DMS114 treated with DMSO at 0.1 percent for 48 hours (cell line): ENCODE results near the gene CLEC4M.
"Not testable (repeated sequence)": the region's sequence is repeated elsewhere in the genome, so short reads cannot be mapped to it uniquely, and the experiment has no call there.

Source experiments
- DNase-seq: peaks from one replicate; lab custom pipeline; 2025; ENCODE audit not compliant: unreplicated experiment; lab: John Stamatoyannopoulos, UW

Gene CLEC4M

DNA sequence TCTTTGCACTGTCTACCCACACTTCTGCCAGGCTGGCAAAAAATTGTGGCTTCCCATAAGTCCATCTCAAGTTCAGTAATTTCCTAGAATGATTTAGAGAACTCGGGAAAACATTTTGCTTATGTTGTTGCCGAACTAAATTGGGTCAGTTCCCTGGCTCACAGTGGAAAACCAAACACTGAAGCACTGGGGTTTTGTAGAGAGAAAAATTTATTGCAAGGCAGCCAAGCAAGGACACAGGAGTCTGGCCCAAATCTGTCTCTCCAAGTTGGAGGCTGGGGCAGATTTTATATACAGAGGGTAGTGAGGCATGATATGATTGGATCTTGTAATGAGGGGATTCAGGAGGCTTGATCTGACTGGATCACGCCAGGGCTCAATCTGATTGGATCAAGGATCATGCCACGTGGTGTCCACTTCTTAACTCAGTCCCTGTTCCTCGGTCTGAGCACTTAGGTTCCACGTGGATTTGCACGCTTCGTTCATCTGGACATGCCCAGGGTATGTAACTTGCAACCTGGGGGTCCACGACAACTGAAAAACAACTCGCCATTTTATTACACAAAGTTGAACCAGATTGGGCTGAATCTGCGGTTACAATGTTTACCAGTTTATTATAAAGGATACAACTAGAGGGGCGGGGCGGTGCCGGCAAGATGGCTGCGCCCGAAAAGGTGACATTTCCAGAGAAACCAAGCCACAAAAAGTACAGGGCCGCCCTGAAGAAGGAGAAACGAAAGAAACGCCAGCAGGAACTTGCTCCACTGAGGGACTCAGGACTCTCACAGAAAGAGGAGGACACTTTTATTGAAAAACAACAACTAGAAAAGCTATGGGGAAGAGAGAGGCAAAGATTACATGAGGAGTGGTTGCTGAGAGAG, 23.0 kb upstream of the CLEC4M start:
- no peak for DNase-seq

DNA sequence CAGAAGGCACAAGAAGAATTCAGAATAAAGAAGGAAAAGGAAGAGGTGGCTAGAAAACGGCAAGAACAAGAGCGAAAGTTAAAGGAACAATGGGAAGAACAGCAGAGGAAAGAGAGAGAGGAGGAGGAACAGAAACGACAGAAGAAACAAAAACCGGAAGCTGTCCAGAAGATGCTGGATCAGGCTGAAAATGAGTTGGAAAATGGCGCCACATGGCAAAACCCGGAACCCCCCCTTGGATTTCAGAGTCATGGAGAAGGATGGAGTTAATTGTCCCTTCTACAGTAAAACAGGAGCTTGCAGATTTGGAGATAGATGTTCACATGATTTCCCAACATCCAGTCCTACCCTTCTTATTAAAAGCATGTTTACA, 22.4 kb upstream of the CLEC4M start:
- DNase-seq: no peak

DNA sequence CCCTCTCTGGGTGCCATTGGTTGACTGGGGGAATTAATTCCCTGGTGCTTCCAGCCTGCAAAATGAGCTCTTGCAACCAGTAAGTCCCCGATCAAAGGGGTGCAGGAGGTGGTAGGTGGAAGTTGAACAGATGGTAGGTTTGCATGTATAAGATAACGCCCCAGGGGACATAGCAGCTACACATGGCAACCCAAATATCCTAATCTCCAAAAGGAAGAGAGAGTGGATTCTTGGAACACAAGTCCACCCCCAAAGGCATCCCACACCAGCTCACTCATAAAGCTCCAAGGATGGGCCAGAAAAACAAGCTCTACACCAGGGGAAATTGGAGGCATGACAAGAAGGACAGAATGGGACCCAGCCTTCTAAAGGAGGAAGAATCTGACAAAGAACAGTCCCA, 20.5 kb upstream of the CLEC4M start:
- no peak for DNase-seq

DNA sequence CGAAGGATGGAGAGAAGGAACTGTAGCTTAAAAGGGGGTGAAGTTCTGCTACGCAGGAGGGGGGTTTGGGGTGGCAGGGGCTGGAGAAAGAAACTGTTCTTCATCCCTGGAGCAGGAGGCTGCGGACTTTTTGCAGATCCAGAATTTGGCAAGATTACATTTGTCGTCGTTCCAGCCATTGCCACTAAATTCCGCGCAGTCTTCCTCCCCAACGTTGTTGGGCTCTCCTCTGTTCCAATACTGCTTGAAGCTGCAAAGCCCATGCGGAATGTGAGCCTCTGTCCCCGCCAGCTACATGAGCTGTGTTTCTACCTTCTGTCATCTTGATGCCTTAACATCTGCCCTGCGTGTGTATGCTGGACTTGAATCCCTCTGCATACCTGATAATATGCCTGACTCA, 20.1 kb upstream of the CLEC4M start:
- DNase-seq: no peak

DNA sequence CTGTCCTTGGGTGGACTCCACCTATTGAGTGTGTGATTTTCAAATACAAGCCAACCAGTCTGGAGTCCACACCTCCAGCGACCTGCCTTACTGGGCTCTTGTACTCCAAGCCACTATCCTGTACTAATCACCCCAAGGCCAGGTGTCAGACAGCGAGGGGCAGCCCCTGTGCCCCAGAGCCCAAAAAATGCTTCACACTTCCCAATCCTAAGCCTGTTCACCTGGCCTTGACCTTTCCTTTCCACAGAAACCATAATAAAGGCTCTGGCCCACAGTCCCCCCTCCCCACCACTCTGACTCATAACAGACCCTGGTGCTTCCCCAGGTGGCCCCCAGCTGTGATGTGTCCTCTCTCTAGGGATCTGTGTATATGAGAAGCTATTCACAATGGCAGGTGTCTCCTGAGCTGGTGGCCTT, 19.6 kb upstream of the CLEC4M start:
- no peak for DNase-seq

DNA sequence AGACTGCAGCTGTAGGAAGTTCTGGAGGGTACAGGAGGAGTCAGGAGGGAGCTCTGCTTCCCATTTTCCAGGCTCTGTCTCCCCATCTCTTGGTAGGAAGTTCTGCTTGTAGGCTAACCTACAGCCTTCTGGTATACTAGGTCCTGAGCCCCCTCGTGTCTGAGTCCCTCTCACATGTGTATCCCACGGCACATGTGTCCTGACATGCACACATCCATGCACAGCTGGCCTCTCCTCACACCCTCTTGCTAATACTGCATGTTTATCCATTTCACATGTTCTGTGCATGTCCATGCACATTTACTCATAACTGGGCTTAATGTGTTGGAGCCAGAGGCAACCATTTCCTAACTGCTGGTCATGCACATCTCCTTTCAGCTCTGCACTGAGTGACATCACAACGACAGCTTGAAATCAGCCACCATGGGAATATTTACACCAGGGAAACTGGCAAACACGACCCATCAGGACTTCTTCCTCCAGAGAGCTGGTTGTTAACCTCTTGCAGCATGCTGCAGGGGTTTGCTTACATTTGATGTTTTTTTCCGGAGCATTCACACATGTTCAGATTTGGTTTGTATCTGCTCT, 18.8 kb upstream of the CLEC4M start:
- no peak for DNase-seq

DNA sequence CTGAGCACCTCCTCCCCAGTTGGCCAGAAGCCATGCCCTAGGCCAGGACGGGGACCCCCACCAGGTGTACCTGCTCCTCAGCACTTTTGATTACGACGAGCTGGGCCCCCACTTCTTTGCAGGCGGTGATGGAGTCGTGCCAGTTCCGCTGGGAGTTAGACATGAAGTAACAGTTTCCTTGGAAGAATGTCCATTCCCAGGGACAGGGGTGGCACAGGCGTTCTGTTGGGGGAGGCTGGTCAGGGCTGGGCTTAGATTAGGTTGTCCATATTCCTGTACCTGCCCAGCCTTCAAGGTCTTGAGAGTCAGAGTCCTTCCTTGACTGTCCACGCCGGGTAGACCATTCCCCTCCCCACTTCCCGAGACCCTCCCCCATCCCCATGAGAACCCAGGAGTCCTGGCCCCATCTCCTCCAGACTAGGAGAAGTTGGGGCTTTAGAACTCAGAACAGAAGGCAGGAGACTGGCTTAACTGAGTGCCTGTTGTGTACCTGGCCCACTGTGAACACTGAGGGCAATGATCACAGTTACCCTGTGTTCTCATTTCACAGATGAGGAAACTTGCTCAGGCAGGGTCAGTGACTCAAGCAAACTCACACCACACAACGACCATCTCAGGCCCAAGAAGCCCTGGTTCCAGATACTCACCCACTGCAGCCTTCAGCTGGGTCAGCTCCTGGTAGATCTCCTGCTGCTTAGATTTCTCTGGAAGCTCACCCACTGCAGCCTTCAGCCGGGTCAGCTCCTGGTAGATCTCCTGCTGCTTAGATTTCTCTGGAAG, 18.0 kb upstream of the CLEC4M start:
- no peak for DNase-seq

DNA sequence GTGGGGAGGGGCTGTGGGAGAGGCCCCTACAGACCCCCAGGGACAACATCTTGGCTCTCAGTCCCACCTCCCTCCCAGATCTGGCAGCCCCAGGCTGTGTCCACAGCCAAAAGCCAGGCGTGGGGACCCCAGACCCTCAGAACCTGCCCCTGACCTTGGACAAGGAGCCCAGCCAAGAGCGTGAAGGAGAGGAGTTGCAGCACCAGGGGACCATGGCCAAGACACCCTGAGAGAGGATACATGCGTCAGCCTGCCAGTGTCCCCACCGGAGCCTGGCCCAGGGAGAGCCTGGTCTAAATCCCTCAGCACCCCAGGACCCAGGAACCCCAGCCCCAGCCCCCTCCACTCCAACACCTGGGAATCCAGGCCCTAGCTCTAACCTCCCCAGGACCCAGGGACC, 16.7 kb upstream of the CLEC4M start:
- not testable (repeated sequence) for DNase-seq

DNA sequence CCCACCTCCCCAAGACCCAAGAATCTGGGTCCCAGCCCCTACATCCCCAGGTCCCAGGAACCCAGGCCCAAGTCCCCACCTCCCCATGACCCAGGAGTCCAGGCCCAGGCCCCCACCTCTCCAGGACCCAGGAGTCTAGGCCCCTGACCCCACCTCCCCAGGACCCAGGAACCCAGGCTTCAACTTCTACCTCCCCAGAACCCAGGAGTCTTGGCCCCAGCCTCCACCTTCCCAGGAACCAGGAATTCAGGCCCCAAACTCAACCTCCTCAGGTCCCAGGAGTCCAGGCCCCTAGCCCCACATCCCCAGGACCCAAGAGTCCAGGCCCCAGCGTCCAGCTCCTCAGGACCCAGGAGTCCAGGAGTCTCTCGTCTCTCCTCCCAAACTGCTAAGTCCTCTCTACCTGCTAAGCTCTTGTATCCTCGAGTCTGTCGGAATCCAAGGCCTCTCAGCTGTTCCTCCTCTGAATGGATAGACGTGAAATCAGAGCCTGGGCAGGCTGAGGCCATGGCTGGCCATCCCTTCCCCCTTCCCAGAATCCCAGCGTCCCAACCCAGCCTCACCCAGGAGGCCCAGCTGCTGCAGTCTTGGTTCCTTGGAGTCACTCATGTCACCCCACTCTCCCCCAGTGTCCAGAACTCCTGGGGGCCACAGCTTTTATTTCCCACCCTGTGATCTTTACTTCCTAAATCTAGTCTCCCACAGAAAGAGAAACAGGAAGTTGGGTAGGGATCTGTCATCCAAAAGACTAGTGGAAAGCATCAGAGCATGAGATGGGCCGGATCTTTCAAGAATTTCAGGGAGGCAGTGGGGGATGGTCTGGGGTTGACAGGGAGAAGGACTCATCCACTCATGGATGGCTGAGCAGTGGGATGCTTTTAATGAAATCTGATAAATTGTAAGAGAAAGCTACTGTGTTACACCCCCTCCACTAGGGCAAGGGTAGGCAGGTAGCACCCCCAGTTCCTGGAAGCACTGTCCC, 15.8 kb upstream of the CLEC4M start, which contains the start of gene CD209:
Gene CD209, minus strand, starts transcription at position 632 of the 982 bp plus-strand sequence. Its CDS starts 23 bp downstream, at position 609.
- no peak for DNase-seq

DNA sequence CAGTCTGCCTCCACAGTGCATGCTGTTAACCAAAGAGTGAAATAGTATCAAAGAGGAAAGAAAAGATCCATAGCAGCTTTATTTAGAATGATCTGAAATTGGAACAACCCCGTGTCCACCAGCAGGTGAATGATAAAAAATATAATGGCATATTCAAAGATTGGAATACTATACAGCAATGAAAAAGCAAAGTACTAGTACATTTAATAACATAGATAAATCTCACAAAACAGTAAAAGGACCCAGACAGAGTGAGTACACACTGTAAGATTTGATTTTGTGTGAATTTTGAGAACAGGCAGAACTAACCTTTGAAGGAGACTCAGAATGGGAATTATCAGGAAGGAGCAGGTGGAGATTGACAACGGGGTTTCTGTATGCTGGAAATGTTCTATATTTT, 14.9 kb upstream of the CLEC4M start:
- no peak for DNase-seq

DNA sequence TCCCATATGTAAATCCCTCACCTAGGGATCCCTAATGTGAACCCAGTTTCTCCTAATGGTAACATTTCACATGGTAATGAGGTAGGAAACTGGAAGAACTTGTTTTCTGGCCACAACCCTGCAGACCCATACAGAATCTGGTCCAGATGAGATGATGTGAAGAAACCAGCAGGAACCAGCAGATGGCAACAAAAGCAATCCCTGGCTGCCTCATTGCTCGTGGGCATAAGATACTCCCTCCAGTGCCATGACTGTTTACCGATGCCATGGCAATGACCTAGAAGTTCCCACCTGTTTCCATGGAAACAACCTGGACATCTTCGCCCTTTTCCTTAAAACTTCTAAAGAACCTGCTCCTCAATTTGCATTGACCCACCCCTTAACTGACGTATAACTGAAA, 14.3 kb upstream of the CLEC4M start:
- DNase-seq: no peak

DNA sequence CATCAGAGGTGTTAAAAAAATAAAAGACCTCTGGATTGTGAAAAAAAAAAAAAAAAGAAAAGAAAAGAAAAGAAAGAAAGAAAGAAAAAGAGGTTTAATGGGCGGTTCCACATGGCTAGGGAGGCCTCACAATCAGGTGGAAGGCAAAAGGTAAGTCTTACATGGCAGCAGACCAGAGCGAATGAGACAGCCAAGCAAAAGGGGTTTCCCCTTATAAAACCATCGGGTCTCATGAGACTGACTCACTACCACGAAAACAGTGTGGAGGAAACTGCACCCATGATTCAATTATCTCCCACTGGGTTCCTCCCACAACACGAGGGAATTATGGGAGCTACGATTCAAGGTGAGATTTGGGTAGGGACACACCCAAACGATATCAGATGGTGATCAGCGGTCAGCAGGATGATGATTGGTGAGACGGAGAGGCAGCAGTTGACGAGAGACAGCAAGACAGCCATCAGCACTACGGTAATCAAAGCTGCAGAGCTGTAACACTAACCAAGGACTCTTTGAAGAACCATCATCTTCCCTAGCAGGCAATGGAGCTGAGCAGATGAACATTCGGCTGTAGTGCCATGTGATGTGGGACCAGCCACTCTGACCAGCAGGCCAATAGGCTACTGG, 11.8 kb upstream of the CLEC4M start:
- no peak for DNase-seq

DNA sequence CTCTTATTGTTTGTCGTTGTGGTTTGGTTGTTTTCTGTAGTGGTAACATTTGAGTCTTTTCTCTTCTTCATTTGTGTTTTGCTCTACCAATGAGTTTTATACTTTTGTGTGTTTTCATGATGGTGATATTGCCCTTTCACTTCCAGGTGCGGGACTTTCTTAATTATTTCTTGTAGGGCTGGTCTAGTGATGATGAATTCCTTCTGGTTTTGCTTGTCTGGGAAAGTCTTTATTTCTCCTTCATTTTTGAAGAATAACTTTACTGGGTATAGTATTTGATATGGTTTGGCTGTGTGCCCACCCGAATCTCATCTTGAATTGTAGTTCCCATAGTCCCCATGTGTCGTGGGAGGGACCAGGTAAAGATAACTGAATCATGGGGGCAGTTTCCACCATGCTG, 6.8 kb upstream of the CLEC4M start:
- DNase-seq: no peak

DNA sequence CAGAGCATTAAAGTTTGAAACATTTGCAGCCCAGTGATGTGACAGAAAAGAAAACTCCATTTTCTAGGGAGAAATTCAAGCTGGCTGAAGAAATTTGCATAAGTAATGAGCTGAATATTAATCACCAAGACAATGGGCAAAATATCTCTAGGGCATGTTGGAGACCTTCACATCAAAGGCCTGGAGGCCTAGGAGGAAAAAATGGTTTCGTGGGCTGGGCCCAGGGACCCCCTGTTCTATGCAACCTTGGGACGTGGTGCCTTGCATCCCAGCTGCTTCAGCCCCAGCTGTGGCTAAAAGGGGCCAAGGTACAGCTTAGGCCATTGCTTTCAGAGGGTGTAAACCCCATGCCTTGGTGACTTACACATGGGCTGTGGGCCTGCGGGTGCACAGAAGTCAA, 5.7 kb upstream of the CLEC4M start:
- DNase-seq: no peak

DNA sequence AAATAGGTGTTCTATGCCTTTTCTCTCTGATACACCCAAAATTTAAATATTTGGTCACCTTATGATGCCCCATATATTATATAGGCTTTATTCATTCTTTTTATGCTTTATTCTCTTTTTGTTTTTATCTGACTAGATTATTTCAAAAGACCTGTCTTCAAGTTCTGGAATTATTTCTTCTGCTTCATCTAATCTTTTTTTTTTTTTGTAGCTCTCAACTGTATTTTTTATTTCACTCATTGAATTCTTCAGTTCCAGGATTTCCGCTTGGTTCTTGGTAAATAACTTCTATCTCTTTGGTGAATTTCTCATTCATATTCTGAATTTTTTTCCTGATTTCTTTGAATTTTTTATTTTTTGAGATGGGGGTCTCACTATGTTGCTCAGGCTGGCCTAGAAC, 3.9 kb upstream of the CLEC4M start:
- DNase-seq: no peak

DNA sequence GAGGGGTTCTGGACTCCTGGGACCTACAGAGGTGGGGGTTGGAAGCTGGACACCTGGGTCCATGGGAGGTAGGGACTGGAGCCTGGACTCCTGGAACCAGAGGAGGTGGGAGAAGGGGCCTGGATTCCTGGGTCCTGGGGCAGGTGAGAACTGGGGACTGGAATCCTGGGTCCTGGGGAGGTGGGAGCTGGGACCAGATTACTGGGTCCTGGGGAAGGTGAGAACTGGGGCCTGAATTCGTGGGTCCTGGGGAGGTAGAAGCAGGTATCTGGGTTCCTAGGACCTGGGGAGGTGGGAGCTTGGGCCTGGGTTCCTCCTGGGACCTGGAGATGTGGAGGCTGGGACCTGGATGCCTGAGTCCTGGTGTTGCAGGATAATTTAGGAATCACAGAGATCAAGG, 653 bp downstream of the CLEC4M start:
- no peak for DNase-seq

DNA sequence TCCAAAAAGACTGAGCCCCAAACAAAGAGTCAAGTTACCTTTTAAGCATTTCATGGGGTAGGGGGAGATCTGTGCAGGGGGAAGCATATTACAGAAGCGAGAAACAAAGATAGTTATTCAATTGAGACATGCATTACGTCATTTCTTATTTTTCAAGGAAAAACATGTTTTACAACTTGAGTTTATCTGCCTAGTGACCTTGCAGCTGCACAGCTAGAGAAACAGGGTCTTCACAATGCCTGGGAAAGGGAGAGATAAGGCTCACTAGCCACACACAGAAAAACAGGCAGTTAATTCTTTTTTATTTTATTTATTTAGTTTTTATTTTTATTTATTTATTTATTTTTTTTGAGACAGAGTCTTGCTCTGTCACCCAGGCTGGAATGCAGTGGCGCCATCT, 1.1 kb downstream of the CLEC4M start:
- not testable (repeated sequence) for DNase-seq

DNA sequence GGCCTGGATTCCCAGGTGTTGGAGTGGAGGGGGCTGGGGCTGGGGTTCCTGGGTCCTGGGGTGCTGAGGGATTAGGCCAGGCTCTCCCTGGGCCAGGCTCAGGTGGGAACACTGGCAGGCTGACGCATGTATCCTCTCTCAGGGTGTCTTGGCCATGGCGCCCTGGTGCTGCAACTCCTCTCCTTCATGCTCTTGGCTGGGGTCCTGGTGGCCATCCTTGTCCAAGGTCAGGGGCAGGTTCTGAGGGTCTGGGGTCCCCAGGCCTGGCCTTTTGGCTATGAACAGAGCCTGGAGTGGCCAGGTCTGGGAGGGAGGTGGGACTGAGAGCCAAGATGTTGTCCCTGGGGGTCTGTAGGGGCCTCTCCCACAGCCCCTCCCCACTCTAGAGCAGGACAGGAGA, 2.0 kb downstream of the CLEC4M start:
- DNase-seq: not testable (repeated sequence)

DNA sequence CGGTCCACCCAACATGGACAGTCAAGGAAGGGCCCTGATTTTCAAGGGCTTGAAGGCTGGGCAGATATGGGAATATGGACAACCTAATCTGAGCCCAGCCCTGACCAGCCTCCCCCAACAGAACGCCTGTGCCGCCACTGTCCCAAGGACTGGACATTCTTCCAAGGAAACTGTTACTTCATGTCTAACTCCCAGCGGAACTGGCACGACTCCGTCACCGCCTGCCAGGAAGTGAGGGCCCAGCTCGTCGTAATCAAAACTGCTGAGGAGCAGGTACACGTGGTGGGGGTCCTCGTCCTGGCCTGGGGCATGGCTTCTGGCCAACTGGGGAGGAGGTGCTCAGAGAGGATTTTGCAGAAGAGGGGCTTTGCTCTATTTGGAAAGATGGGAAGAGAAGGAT, 3.5 kb downstream of the CLEC4M start:
- no peak for DNase-seq

DNA sequence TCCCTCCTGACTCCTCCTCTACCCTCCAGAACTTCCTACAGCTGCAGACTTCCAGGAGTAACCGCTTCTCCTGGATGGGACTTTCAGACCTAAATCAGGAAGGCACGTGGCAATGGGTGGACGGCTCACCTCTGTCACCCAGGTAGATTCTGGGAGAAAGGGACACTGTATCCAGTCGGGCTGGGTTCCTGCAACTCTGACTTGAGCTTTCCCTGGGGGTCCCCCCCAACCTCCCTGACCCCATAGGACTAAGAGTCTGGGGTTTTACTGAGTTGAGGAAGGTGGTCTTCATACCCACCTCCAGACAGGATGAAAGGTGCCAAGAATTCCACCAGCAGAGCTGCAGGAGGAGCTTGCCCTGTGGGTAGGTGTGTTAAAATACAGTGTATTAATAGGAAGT, 4.4 kb downstream of the CLEC4M start:
- DNase-seq: no peak
